Stimulated activated CD4-positive, alpha-beta T cell treated with anti-CD3 and anti-CD28 coated beads, Interleukin-15, amount 100 ng/mL, for 1 hour (primary cell): Measurements from ENCODE around the gene CTAGE8.
"Not testable (repeated sequence)": the region's sequence is repeated elsewhere in the genome, so short reads cannot be mapped to it uniquely, and the experiment has no call there.

ENCODE experiments used
- DNase-seq, 2 donors: peaks; one replicate each; pipeline ENCODE4 v3.0.0-alpha.2; 2020; ENCODE audit warnings: low read depth in 1 of 2, low spot score in 1 of 2

Gene CTAGE8

DNA sequence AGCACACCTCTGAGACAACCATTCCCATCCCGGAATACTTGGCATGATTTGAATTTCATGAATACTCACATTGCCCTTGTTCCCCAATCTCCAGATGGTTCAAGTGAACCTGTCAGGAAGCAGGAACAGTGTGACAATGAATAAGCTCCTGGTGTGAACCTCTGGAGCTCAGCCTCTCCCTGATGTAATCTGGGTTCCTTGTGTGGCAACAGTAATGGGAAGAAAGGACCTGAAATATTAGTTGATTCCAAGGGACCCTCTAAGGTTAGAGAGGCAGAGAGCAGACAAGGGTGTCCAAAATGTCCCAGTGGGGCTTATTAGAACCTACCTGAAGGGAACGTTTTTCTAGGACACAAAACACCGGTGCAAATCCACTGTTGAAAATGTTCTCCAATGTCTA, 13.0 kb downstream of the CTAGE8 start:
- no peak for DNase-seq

- no peak for DNase-seq
Observed at GRCh38 chr7:144255471-144255897, 13.6 kb downstream of the CTAGE8 start.

DNA sequence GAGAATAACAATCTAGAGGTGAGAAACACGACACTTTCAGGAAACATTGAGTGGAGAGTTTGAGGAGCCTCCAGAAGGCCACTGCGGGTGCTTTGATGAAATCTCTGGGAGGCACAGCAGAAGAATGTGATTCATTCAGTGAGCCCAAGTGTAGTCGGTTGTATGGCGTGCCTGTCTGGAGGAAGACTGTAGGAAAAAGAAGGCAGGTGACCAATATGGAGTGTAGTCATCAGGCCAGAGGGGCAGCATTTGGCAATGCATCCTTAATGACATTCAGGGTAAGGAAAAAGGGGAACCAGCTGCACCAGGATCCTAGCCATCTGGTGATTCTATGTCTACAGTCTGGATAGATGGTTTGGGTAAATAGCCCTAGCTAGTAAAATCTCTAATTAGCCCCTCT, 16.8 kb downstream of the CTAGE8 start:
- not testable (repeated sequence) for DNase-seq

DNA sequence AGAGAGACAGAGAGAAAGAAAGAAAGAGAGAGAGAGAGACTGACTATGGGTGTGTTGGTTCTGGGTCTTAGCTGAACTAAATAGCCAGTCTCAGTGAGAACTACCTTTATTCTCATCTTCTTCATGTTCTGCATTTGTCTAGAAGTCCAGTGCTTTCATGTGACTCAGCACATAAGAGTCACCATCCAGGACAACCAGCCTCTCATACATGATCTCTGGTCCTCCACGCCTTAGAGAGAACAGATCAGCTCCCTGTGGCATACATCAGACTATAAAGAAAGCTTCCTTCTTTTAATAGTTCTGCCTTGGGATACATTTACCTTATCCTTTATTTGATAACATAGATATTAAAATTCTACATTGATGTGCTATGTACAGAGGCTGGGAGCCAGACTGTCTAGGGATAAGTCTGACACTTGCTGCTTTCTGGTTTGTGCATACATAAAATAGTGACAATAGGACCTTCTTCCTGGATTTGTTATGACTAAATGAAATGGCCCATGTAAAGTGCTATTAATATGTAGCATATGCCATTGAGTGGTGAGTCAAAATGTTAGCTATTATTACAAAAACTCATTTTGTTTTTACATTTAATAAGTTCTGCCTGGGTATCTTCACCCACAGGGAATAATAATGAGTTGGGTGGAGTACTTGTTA, 21.3 kb downstream of the CTAGE8 start:
- DNase-seq, result not testable (repeated sequence)

- not testable (repeated sequence) for DNase-seq
Observed at GRCh38 chr7:144246967-144247366, 22.1 kb downstream of the CTAGE8 start.

GRCh38 chr7:144245372-144245771, 23.7 kb downstream of the CTAGE8 start:
- DNase-seq, result not testable (repeated sequence)

DNA sequence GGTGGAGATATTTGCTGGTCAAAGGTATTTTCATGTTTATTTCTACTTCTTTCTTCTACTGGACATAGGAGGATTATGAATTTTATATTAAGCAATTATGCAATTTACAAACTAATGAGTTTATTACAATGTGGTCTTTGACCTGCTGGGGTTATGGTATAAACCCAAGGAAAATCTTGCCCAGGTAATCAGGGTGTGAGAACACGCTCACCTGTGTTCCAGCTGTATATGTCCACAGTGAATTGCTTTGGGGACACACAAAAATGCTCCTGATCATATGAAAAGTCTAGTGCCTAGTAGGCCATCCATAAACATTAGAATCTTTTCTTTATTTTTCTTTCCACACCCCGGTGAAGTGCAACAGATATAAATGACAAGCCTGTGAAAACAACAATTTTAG, 29.7 kb downstream of the CTAGE8 start, which contains the start of gene OR2A42:
TSS of gene OR2A42 (minus strand) at position 241 of the 400 bp plus-strand sequence. CDS start 6,762 bp downstream, outside the sequence.
- not testable (repeated sequence) for DNase-seq

DNA sequence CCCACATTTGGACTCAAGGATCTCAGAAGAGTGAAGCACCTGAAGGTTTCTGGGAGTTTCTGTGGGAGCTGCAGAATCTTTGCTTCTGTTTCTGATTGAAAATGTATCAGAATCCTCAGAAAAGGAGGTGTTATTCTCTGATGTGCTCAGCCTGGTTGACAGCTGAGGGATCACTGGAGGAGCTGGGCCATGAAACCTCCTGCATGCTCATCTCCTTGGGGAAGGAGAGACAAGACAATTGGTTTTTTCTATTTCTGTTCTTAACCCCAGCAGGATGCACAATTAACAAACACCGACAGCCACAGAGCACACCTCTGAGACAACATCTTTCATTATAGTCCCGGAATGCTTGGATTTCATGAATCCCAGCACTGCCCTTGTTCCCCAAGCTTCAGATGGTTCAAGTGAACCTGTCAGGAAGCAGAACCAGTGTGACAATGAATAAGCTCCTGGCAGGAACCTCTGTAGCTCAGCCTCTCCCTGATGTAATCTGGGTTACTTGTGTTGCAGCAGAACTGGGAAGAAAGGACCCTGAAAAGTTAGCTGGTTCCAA, 30.5 kb downstream of the CTAGE8 start:
- not testable (repeated sequence) for DNase-seq

DNA sequence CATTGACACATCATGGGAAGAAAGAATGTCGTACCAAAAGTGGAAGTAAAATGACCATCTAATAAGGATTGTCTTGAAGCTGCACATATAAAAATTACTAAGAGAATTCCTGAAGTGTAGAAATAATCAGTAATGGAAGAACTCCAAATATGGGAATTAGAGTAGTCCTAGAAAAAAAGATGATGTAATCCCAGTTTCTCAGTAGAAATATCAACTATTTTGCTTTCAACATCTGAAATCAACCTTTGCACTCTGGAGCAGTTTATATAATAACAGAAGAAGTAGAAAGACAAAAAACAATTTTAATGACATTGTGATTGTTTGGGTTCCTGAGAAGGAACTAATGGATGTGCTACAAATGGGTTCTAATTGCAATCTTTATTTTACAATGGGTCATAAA, 36.0 kb downstream of the CTAGE8 start:
- DNase-seq, result not testable (repeated sequence)

DNA sequence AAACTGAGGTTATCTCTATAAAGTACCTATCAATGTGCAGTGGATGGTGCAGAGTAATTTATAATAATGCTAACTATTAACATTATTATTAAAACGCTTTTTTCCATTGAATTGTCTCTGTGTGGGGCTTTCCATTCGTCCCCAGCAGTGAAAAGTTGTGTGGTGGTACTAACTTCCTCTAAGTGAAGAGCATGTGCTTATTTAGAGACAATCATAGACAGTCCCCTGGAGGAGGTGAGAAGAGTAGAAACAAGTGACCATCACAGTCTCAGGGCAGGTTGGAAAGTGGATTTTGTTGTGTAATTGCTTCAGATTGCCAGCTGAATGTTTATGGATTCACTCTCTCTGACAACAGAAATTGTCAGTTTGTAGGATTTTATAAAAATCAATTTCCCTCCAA, 38.1 kb downstream of the CTAGE8 start:
- DNase-seq, result not testable (repeated sequence)

DNA sequence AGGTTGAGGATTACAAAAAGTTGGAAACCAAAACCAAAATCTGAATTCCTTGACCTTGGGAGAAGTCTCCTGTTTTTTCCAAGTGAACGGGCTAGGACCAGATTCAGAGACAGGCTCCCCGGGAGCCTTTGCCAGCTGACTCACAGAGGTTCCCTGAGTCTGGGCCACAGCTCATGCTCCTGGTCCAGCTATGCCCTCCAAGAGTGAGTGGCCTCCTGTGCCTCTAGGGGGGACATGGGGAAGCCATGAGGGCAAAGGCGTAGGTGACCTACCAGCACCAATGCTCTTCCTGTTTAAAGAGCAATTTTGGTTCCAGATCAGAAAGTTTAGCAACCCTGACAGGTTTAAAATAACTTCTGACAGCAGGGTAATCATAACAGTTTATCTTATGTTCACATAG, 40.3 kb downstream of the CTAGE8 start:
- DNase-seq, result not testable (repeated sequence)

DNA sequence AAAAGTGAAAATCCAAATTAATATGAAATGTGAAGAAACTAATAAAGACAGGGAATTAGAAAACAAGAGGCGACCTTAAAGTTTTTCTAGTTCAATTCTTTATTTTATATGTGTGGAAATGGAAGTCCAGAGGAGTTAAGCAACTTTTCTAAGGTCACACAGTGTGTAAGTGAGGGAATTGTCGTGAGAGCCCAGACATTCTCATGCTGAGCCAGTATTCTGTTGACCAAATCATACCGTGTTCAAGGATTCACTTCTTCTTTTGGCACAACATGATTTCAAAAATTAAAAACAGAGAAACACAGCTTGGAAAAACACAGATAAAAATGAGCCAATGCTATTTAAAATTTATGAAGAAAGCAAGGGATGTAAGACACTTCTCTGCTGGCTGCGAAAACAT, 42.2 kb downstream of the CTAGE8 start:
- not testable (repeated sequence) for DNase-seq

- not testable (repeated sequence) for DNase-seq
Observed at GRCh38 chr7:144223675-144224074, 45.4 kb downstream of the CTAGE8 start.

DNA sequence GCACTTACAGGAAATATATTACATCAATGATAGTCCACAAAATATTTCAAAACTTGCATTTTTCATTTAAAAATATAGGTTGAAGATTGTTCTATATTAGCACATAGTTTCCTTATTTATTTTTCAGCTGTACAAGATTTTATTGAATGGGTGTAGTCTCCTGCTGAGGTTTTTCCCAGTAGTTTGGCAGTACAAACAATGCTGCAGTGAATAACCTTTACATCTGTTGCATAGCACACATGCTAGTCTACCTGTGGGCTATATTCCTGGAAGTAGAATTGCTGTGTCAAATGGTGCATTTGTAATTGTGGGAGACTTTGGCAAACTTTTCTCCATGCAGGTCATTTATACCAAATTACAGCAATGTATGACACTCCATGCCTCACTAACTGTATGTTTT, 48.6 kb downstream of the CTAGE8 start:
- not testable (repeated sequence) for DNase-seq

- DNase-seq, result not testable (repeated sequence)
Observed at GRCh38 chr7:144219149-144219548, 49.9 kb downstream of the CTAGE8 start.

DNA sequence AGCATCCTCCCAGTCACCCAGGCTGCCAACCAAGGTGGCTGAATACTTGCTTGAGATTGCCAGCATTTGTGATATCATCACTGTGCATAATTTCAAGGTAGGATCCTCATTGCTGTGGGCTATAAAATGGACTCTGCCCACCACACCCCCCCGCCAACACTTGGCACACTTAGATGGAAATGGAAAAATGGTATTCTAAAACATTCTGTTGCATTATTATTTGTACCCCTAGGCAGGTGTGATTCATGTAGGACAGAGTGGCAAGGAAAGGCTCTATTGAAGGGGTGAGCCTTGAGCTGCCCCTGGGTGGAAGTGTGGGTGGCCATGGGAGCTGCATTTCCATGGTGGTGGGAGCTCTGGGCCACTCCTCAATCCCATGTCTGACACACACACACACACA, 50.5 kb downstream of the CTAGE8 start:
- DNase-seq, result not testable (repeated sequence)

DNA sequence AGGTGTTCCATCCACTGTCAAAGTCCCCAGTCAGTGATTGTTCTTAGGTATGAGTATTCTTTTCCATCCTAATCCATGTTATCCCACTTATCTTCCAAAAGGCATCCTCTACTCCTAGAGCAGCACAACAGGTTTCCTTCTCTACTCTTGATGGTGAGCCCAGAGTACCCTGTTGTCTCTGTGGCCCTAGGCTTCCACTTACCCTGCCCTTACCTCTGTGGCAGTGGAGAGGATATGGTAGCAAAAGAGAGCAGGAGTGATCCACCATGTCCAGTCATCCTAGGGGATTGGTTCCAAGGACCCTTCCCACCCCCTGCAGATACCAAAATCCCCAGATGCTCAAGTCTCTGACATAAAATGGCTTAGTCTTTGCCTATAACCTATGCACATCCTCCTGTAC, 51.9 kb downstream of the CTAGE8 start:
- DNase-seq, result not testable (repeated sequence)
